ENCODE measurements around the gene UBA3. TPM values are rescaled to one million over a fixed set of nuclear protein-coding genes. Genes with fewer than 3 reads are reported as not detected.

The UBA3 gene
- total and polyA plus RNA-seq, 4 experiments from 2014 or later, result 60.1 to 105 (median 81.3) TPM

GRCh38 chr3:69020424-69020823 lies 59.7 kb downstream of the UBA3 start:
- Histone ChIP-seq H3K4me3 (ENCODE audit: low read length in 2 of 2) (no peak overlapping the region), H3K36me3 (ENCODE audit: insufficient read depth, low read length) (peaks cover 14% of the 10 kb centered on the region), H3K27me3 (ENCODE audit: insufficient read depth, low read length) (no peaks in the 10 kb centered on the region), H3K9me3 (ENCODE audit: control insufficient read depth in 1 of 2, low read length in 2 of 2) (no peaks in the 10 kb centered on the region), H3K27ac (ENCODE audit: low read depth, low read length) (no peak overlapping the region), H3K4me1 (ENCODE audit: insufficient read depth, low read length) (peaks cover under 1% of the 10 kb centered on the region)
- Mint-ChIP-seq H3K9me3 (no peaks in the 10 kb centered on the region), H3K27me3 (no peaks in the 10 kb centered on the region), H3K4me3 (no peak overlapping the region), H3K27ac (no peak overlapping the region), H3K36me3 (peaks cover 6 to 25% of the 10 kb centered on the region in 2 donors), H3K4me1 (peaks cover 0 to 4% (median under 1%) of the 10 kb centered on the region in 4 donors)
- ChIA-PET POLR2A (ENCODE audit: partially characterized antibody) (interaction anchor here (1.2 kb wide), 1 partner anchor 32 kb away, joined by 6 read pairs; the partner anchor contains the start of gene TMF1), CTCF (ENCODE audit: partially characterized antibody) (interaction anchor here (1.0 to 1.2 kb wide), 2 partner anchors 10 to 72 kb away, joined by 3 read pairs; no protein-coding TSS in a partner anchor)
- intact Hi-C loops (cut with micrococcal nuclease), result no loop called here
- DNase-seq, result no peak

- H3K27me3 Mint-ChIP-seq, result no peaks in the 10 kb centered on the region
- H3K4me1 ChIP-seq (ENCODE audit: insufficient read depth, low read length), result peaks cover 26% of the 10 kb centered on the region
- intact Hi-C loops (cut with micrococcal nuclease), result no loop called here
- H3K27me3 ChIP-seq (ENCODE audit: insufficient read depth, low read length), result no peaks in the 10 kb centered on the region
- no peak for DNase-seq
- no peak overlapping the region for H3K4me3 Mint-ChIP-seq
- H3K9me3 Mint-ChIP-seq, result peaks cover 0 to 2% (median 0%) of the 10 kb centered on the region in 8 donors
- no peaks in the 10 kb centered on the region for H3K9me3 ChIP-seq (ENCODE audit: control insufficient read depth in 1 of 2, low read length in 2 of 2)
- CTCF ChIA-PET (ENCODE audit: partially characterized antibody), result interaction anchor here (1.1 to 1.4 kb wide), 3 partner anchors 11 to 104 kb away, joined by 3 read pairs; no protein-coding TSS in a partner anchor
- peaks cover 0 to 13% of the 10 kb centered on the region in 2 donors for H3K36me3 Mint-ChIP-seq
- H3K4me3 ChIP-seq (ENCODE audit: low read length in 2 of 2), result no peak overlapping the region
- POLR2A ChIA-PET (ENCODE audit: partially characterized antibody), result interaction anchor here (0.8 kb wide), 1 partner anchor 70 kb away, joined by 3 read pairs; no protein-coding TSS in a partner anchor
- H3K27ac ChIP-seq (ENCODE audit: low read depth, low read length), result no peak overlapping the region
- H3K27ac Mint-ChIP-seq, result no peak overlapping the region
- H3K36me3 ChIP-seq (ENCODE audit: insufficient read depth, low read length), result no peaks in the 10 kb centered on the region
- peaks cover 12 to 25% (median 20%) of the 10 kb centered on the region in 4 donors for H3K4me1 Mint-ChIP-seq
Measured at GRCh38 chr3:69016901-69017300, 63.3 kb downstream of the UBA3 start.

GRCh38 chr3:69016102-69016501 lies 64.1 kb downstream of the UBA3 start:
- Histone ChIP-seq H3K4me3 (ENCODE audit: low read length in 2 of 2) (no peak overlapping the region), H3K9me3 (ENCODE audit: control insufficient read depth in 1 of 2, low read length in 2 of 2) (no peaks in the 10 kb centered on the region), H3K27ac (ENCODE audit: low read depth, low read length) (no peak overlapping the region), H3K4me1 (ENCODE audit: insufficient read depth, low read length) (peaks cover 26% of the 10 kb centered on the region), H3K36me3 (ENCODE audit: insufficient read depth, low read length) (no peaks in the 10 kb centered on the region), H3K27me3 (ENCODE audit: insufficient read depth, low read length) (no peaks in the 10 kb centered on the region)
- Mint-ChIP-seq H3K4me1 (peaks cover 12 to 32% (median 23%) of the 10 kb centered on the region in 4 donors), H3K27me3 (no peaks in the 10 kb centered on the region), H3K36me3 (peaks cover 0 to 10% of the 10 kb centered on the region in 2 donors), H3K27ac (no peak overlapping the region), H3K9me3 (peaks cover 0 to 2% (median 0%) of the 10 kb centered on the region in 8 donors), H3K4me3 (no peak overlapping the region)
- POLR2A ChIA-PET (ENCODE audit: partially characterized antibody), result interaction anchor here (0.8 kb wide), 1 partner anchor 70 kb away, joined by 3 read pairs; no protein-coding TSS in a partner anchor
- DNase-seq, result no peak
- CTCF ChIA-PET (ENCODE audit: partially characterized antibody), result interaction anchor here (1.1 to 1.4 kb wide), 2 partner anchors 12 to 23 kb away, joined by 3 read pairs; no protein-coding TSS in a partner anchor
- intact Hi-C loops (cut with micrococcal nuclease), result no loop called here

GRCh38 chr3:69014022-69014580 lies 66.1 kb downstream of the UBA3 start:
- no peak for DNase-seq
- Mint-ChIP-seq H3K27ac (peak overlapping the region; percentile 41 to 90 (median 84)), H3K9me3 (peaks cover 0 to 2% (median 0%) of the 10 kb centered on the region in 8 donors), H3K4me3 (peak overlapping the region; percentile 80 to 89 (median 83)), H3K36me3 (peaks cover 0 to 11% of the 10 kb centered on the region in 2 donors), H3K27me3 (no peaks in the 10 kb centered on the region), H3K4me1 (peaks cover 16 to 40% (median 27%) of the 10 kb centered on the region in 4 donors)
- peaks cover under 1% of the 10 kb centered on the region for H3K36me3 ChIP-seq (ENCODE audit: insufficient read depth, low read length)
- H3K4me1 ChIP-seq (ENCODE audit: insufficient read depth, low read length), result peaks cover 26% of the 10 kb centered on the region
- H3K27ac ChIP-seq (ENCODE audit: low read depth, low read length), result peak overlapping the region; percentile 63
- peak overlapping the region; percentile 46 to 64 for H3K4me3 ChIP-seq (ENCODE audit: low read length in 2 of 2)
- ChIA-PET POLR2A (ENCODE audit: partially characterized antibody) (interaction anchor here (0.8 to 1.7 kb wide), 12 partner anchors 9 to 186 kb away, joined by 3 to 13 read pairs (median 4); partner anchors contain the start of gene ARL6IP5), CTCF (ENCODE audit: partially characterized antibody) (interaction anchor here (0.9 to 2.0 kb wide), 6 partner anchors 11 to 328 kb away, joined by 3 to 10 read pairs (median 3); partner anchors contain the start of genes LMOD3 and TMF1)
- H3K9me3 ChIP-seq (ENCODE audit: control insufficient read depth in 1 of 2, low read length in 2 of 2), result no peaks in the 10 kb centered on the region
- intact Hi-C loops (cut with micrococcal nuclease), result no loop called here
- no peaks in the 10 kb centered on the region for H3K27me3 ChIP-seq (ENCODE audit: insufficient read depth, low read length)

- Histone ChIP-seq H3K4me1 (ENCODE audit: insufficient read depth, low read length) (peaks cover 26% of the 10 kb centered on the region), H3K9me3 (ENCODE audit: control insufficient read depth in 1 of 2, low read length in 2 of 2) (no peaks in the 10 kb centered on the region), H3K36me3 (ENCODE audit: insufficient read depth, low read length) (peaks cover 5% of the 10 kb centered on the region), H3K27ac (ENCODE audit: low read depth, low read length) (peak within 1 kb of the TSS; percentile 63), H3K4me3 (ENCODE audit: low read length in 2 of 2) (peak within 1 kb of the TSS; percentile 46 to 64), H3K27me3 (ENCODE audit: insufficient read depth, low read length) (no peaks in the 10 kb centered on the region)
- peaks cover 0 to 2% (median 0%) of the 10 kb centered on the region in 8 donors for H3K9me3 Mint-ChIP-seq
- peak within 1 kb of the TSS; percentile 87 to 98 (median 92) for H3K4me3 Mint-ChIP-seq
- ChIA-PET CTCF (ENCODE audit: partially characterized antibody) (interaction anchor here (0.9 to 2.0 kb wide), 6 partner anchors 12 to 329 kb away, joined by 3 to 10 read pairs (median 3); partner anchors contain the start of genes LMOD3 and TMF1), POLR2A (ENCODE audit: partially characterized antibody) (interaction anchor here (0.8 to 1.7 kb wide), 14 partner anchors 8 to 186 kb away, joined by 3 to 13 read pairs (median 4); partner anchors contain the start of gene ARL6IP5)
- peaks cover 0 to 11% of the 10 kb centered on the region in 2 donors for H3K36me3 Mint-ChIP-seq
- peak within 1 kb of the TSS; percentile 73 to 97 (median 90) for H3K27ac Mint-ChIP-seq
- peaks cover 16 to 43% (median 29%) of the 10 kb centered on the region in 4 donors for H3K4me1 Mint-ChIP-seq
- no peaks in the 10 kb centered on the region for H3K27me3 Mint-ChIP-seq
- intact Hi-C loops (cut with micrococcal nuclease), result loop anchor here (1.0 to 2.0 kb wide), 2 partner anchors 39 to 71 kb away; partner anchors contain the start of genes ARL6IP5 and TMF1
- peak; percentile 68 to 84 (median 72) for DNase-seq
Measured at GRCh38 chr3:69013253-69014021, 66.7 kb downstream of the UBA3 start, which contains the start of gene EOGT. EOGT (minus strand) TSS chr3:69013684; CDS start chr3:69009846, 3,838 bp downstream.

GRCh38 chr3:69012800-69013252 lies 67.3 kb downstream of the UBA3 start:
- CTCF ChIA-PET (ENCODE audit: partially characterized antibody), result interaction anchor here (1.4 to 2.0 kb wide), 3 partner anchors 12 to 109 kb away, joined by 3 to 10 read pairs (median 4); partner anchors contain the start of genes LMOD3 and TMF1
- Mint-ChIP-seq H3K4me1 (peaks cover 16 to 43% (median 29%) of the 10 kb centered on the region in 4 donors), H3K27ac (peak overlapping the region; percentile 73 to 97 (median 90)), H3K27me3 (no peaks in the 10 kb centered on the region), H3K4me3 (peak overlapping the region; percentile 82 to 98 (median 92)), H3K9me3 (peaks cover 0 to 2% (median 0%) of the 10 kb centered on the region in 8 donors), H3K36me3 (peaks cover 6 to 17% of the 10 kb centered on the region in 2 donors)
- Histone ChIP-seq H3K27ac (ENCODE audit: low read depth, low read length) (peak overlapping the region; percentile 63), H3K4me1 (ENCODE audit: insufficient read depth, low read length) (peaks cover 26% of the 10 kb centered on the region), H3K9me3 (ENCODE audit: control insufficient read depth in 1 of 2, low read length in 2 of 2) (no peaks in the 10 kb centered on the region), H3K27me3 (ENCODE audit: insufficient read depth, low read length) (no peaks in the 10 kb centered on the region), H3K36me3 (ENCODE audit: insufficient read depth, low read length) (peaks cover 5% of the 10 kb centered on the region), H3K4me3 (ENCODE audit: low read length in 2 of 2) (peak overlapping the region in 1 of 2 donors; percentile 64)
- intact Hi-C loops (cut with micrococcal nuclease), result loop anchor here (1.0 to 2.0 kb wide), 2 partner anchors 39 to 72 kb away; partner anchors contain the start of genes ARL6IP5 and TMF1
- POLR2A ChIA-PET (ENCODE audit: partially characterized antibody), result interaction anchor here (0.9 to 1.7 kb wide), 7 partner anchors 15 to 187 kb away, joined by 3 to 13 read pairs (median 4); partner anchors contain the start of gene ARL6IP5
- peak in 1 of 5 donors; percentile 36 for DNase-seq
